Psoas muscle (tissue), 8 donors: ENCODE data around the gene SIM2. TPM values are rescaled to one million over a fixed set of nuclear protein-coding genes. Genes with fewer than 3 reads are reported as not detected.

ENCODE experiments used
- ATAC-seq, 4 donors: fragments of 200-7000 bp; cut with Tn5 transposase; one replicate each; pipeline ENCODE4 v1.9.1; 2020; ENCODE audit warnings: moderate library complexity in 3 of 4, mild to moderate bottlenecking in 2 of 4
- DNase-seq, 2 donors: peaks; one replicate each; pipeline ENCODE4 v3.0.0-alpha.2; 2020
- H3K27ac ChIP-seq: fragments of 200-600 bp; one replicate; pipeline ENCODE4 v1.8.0; 2022
- H3K27me3 ChIP-seq, 3 donors: fragments of 200-600 bp in 1 of 3; one replicate each; pipeline versions ENCODE4 v1.6.1 to v1.8.0; 2013 to 2022; ENCODE audit warnings: low read length in 2 of 3, mild to moderate bottlenecking in 2 of 3, moderate library complexity in 1 of 3; ENCODE audit not compliant: insufficient read depth in 3 of 3
- H3K36me3 ChIP-seq, 2 donors: fragments of 200-600 bp in 1 of 2; one replicate each; pipeline versions ENCODE4 v1.6.1 to v1.8.0; 2013 to 2022; ENCODE audit warnings: low read depth in 1 of 2, mild to moderate bottlenecking in 1 of 2, moderate library complexity in 1 of 2; ENCODE audit not compliant: insufficient read depth in 1 of 2
- H3K4me1 ChIP-seq: fragments of 200-600 bp; one replicate; pipeline ENCODE4 v1.8.0; 2022
- H3K4me3 ChIP-seq: fragments of 200-600 bp; one replicate; pipeline ENCODE4 v1.8.0; 2022; ENCODE audit warnings: mild to moderate bottlenecking
- H3K9me3 ChIP-seq: fragments of 200-600 bp; one replicate; pipeline ENCODE4 v1.8.0; 2022
- WGBS, 3 donors: extraction: QIAGEN DNeasy Blood & Tissue Kit; methylation state at CpG; one replicate each; pipeline versions ENCODE4 v1.1.6 to v1.1.7; 2013; 5-methylcytosine and 5-hydroxymethylcytosine counted together
- intact Hi-C, 2 donors: fragments of 100-400 bp; cut with DNase I; formaldehyde crosslinking; loops; one replicate each; pipeline versions ENCODE4 v1.11.0 to v1.14.2; 2022
- polyA plus RNA-seq, 3 donors: library from polyadenylated mRNA; stranded (reverse); fragments of 200-250 nt; gene quantifications; one replicate each; pipeline ENCODE4 v1.2.3, GENCODE V29; 2013
- total RNA-seq, 4 donors: library from RNA; stranded (reverse); fragmentation: NEBNext Ultra II Directional in 2 of 4; extraction: Animal tissue kit (Norgen Biotek cat#: 25700) in 2 of 4; gene quantifications; one replicate each; pipeline versions ENCODE4 v1.2.1 to v1.2.4, GENCODE V29; 2021 to 2023
- TF ChIP-seq, protein P1 (sequence below): fragments of 200-600 bp; IDR thresholded peaks from one replicate; pipeline ENCODE4 v1.8.0; 2022; ENCODE audit warnings: antibody characterized with exemption
- donor health status: healthy with polysubstance abuse.
- donor health status: DM: no; HTN: no; CAD: no; lungs with moderate emphysema.
- donor health status: Bipolar disorder and iron deficiency.
- donor health status: healthy.
- donor health status: DM: yes; HTN: yes; CAD: no.
- donor health status: DM: no; HTN: no; CAD: no.
- donor health status: DM: no; HTN: no; CAD: no.
- donor health status: DM: yes; HTN: yes; CAD: no.

The SIM2 gene
- total and polyA plus RNA-seq, 7 donors: 0.06 to 3.0 (median 0.14) TPM

GRCh38 chr21:36716387-36716786 is 17.5 kb downstream of the SIM2 start:
- Histone ChIP-seq H3K27ac (no peak overlapping the region), H3K9me3 (no peaks in the 10 kb centered on the region), H3K36me3 (no peaks in the 10 kb centered on the region), H3K4me3 (no peak overlapping the region), H3K4me1 (no peaks in the 10 kb centered on the region), H3K27me3 (peaks cover 0 to 80% (median 6%) of the 10 kb centered on the region in 3 donors)
- TF ChIP-seq, protein P1, sequence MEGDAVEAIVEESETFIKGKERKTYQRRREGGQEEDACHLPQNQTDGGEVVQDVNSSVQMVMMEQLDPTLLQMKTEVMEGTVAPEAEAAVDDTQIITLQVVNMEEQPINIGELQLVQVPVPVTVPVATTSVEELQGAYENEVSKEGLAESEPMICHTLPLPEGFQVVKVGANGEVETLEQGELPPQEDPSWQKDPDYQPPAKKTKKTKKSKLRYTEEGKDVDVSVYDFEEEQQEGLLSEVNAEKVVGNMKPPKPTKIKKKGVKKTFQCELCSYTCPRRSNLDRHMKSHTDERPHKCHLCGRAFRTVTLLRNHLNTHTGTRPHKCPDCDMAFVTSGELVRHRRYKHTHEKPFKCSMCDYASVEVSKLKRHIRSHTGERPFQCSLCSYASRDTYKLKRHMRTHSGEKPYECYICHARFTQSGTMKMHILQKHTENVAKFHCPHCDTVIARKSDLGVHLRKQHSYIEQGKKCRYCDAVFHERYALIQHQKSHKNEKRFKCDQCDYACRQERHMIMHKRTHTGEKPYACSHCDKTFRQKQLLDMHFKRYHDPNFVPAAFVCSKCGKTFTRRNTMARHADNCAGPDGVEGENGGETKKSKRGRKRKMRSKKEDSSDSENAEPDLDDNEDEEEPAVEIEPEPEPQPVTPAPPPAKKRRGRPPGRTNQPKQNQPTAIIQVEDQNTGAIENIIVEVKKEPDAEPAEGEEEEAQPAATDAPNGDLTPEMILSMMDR: no peak
- DNase-seq (no peak), ATAC-seq (no peak)
- intact Hi-C loops: no loop called here
- 79 to 83% (median 79%) methylated on average over 2 of the region's 2 CpGs for WGBS, 3 donors

GRCh38 chr21:36716836-36717235 is 17.9 kb downstream of the SIM2 start:
- DNase-seq: no peak
- H3K4me3 ChIP-seq: no peak overlapping the region
- peaks cover 0 to 80% (median 7%) of the 10 kb centered on the region in 3 donors for H3K27me3 ChIP-seq
- 63 to 64% (median 64%) methylated on average over 9 of the region's 9 CpGs for WGBS, 3 donors
- TF ChIP-seq, protein P1: no peak
- H3K36me3 ChIP-seq: no peaks in the 10 kb centered on the region
- intact Hi-C loops: no loop called here
- no peak overlapping the region for H3K27ac ChIP-seq
- no peaks in the 10 kb centered on the region for H3K4me1 ChIP-seq
- no peak for ATAC-seq
- H3K9me3 ChIP-seq: no peaks in the 10 kb centered on the region

GRCh38 chr21:36717976-36718375 is 19.1 kb downstream of the SIM2 start:
- H3K9me3 ChIP-seq: no peaks in the 10 kb centered on the region
- no peaks in the 10 kb centered on the region for H3K36me3 ChIP-seq
- ATAC-seq (no peak), DNase-seq (no peak)
- intact Hi-C loops: no loop called here
- H3K4me3 ChIP-seq: no peak overlapping the region
- no peak overlapping the region for H3K27ac ChIP-seq
- no peaks in the 10 kb centered on the region for H3K4me1 ChIP-seq
- H3K27me3 ChIP-seq: peaks cover 0 to 73% (median 8%) of the 10 kb centered on the region in 3 donors
- 84 to 88% (median 86%) methylated on average over 6 of the region's 6 CpGs for WGBS, 3 donors
- TF ChIP-seq, protein P1: no peak

DNA sequence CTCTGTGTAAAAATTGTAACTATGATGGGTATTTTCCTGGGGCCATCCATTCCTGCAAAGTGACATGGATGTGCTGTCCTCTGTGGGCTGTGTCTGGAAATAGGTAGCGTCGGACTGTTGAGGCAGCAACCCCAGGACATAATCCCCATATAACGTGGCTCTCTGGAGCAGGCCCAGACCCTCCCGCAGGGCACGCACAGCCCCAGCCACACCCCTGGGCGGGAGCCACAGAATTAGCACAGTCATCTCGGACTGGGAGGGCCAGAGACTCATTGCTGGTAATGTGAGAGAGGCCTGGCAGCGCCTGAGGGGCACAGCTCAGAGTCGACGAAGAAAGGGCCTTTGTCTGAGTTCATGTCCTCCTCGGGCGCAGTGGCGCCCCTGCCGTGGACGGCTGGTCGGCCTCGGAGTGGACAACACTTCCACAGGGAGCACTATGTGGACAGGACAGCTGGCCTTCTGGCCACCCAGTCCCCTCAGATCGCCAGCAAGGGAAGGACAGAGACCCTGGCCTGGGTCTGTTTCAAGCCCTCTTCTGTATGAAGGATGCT is 20.1 kb downstream of the SIM2 start:
- intact Hi-C loops: no loop called here
- Histone ChIP-seq H3K4me3 (no peak overlapping the region), H3K27ac (no peak overlapping the region), H3K4me1 (no peaks in the 10 kb centered on the region), H3K27me3 (peaks cover 0 to 67% (median 8%) of the 10 kb centered on the region in 3 donors), H3K36me3 (no peaks in the 10 kb centered on the region), H3K9me3 (no peaks in the 10 kb centered on the region)
- DNase-seq (no peak), ATAC-seq (peak in 2 of 4 donors; percentile 44 to 88)
- WGBS, 3 donors: 38 to 47% (median 38%) methylated on average over 16 to 18 of the region's 18 CpGs
- TF ChIP-seq, protein P1: no peak

- 93 to 94% (median 93%) methylated on average over 10 of the region's 10 CpGs for WGBS, 3 donors
- Histone ChIP-seq H3K4me1 (no peaks in the 10 kb centered on the region), H3K27me3 (peaks cover 0 to 65% (median 8%) of the 10 kb centered on the region in 3 donors), H3K4me3 (no peak overlapping the region), H3K36me3 (no peaks in the 10 kb centered on the region), H3K27ac (no peak overlapping the region), H3K9me3 (no peaks in the 10 kb centered on the region)
- TF ChIP-seq, protein P1: no peak
- ATAC-seq (peak in 1 of 4 donors; percentile 5), DNase-seq (no peak)
- intact Hi-C loops: no loop called here
Observed at GRCh38 chr21:36719614-36720013, 20.7 kb downstream of the SIM2 start.
